ENCODE data around the gene SLC44A1.

Gene SLC44A1

GRCh38 chr9:105269593-105269992, 25.1 kb downstream of the SLC44A1 start:
- no peak for DNase-seq (ENCODE audit: low read depth in 1 of 2, low spot score in 1 of 2)

DNA sequence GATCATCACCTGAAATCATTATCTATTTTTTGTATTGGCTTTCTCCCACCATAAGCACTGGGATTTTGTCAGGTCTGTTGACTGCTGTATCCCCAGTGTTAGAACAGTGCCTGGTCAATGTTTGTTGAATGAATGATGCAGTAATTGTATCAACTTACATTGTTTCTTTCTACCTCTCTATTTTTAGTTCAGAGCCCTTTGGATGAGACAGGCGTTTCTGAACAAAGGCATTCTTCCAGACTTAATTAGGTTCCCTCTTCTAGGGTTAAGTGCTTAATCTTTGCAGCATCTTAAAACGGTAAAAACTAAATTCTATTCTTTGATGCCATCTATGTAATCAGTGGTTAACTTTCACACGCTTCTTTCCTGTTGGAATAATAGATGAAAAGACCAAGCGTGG, 26.3 kb downstream of the SLC44A1 start:
- DNase-seq (ENCODE audit: low read depth in 1 of 2, low spot score in 1 of 2), result no peak

- no peak for DNase-seq (ENCODE audit: low read depth in 1 of 2, low spot score in 1 of 2)
These were observed 29.3 kb downstream of the SLC44A1 start for GRCh38 chr9:105273731-105274130.

DNA sequence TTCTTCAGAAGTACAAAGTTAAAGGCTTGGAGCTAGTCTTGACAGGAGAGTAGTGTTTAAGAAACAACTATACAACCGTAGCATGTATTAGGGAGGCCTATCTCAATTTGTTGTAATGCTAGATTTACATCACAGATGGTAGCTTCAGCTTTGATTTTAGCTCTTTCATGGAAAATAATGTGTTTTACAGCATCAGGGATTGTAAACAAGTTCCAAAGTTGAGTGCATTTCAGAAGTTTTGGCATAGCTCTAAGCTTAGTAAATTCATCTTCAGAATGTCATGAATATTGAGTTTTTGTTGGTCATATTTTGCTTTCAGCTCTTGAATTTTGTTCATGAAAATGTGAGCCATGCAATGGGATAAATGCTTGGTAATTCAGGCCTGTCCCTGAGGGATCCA, 30.7 kb downstream of the SLC44A1 start:
- no peak for DNase-seq (ENCODE audit: low read depth in 1 of 2, low spot score in 1 of 2)

DNA sequence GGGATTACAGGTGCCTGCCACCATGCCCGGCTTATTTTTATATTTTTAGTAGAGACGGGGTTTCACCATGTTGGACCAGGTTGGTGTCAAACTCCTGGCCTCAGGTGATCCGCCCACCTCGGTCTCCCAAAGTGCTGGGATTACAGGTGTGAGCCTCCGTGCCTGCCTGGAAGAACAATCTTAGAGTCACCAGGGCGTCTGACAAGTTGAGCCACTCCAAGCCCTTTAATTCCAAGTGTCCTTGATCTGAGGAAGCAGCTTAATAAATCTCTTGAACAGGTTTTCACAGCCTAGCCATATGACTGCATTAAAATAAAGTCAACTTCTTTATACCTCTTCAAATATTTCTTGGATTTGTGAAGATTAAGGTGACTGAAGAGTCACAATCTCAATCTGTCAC, 31.5 kb downstream of the SLC44A1 start:
- no peak for DNase-seq (ENCODE audit: low read depth in 1 of 2, low spot score in 1 of 2)

DNA sequence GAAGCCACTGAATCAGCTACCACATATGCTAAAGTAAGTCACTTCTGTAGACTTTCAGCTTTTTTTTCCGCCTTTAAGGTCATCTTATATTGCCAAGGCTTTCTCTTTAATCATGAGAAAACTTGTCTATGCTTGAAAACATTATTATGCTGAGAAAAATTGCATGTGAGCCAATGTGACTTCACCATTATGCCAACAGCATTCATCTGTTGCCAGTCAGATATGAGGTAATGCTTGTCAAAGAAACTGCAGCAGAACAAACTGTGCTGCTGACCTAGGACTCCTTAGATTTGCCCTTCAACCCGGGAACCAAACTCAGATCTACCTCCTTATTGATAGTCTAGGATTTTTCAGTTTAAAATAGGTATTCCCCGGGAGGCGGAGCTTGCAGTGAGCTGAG, 34.3 kb downstream of the SLC44A1 start:
- DNase-seq (ENCODE audit: low read depth in 1 of 2, low spot score in 1 of 2), result no peak

DNA sequence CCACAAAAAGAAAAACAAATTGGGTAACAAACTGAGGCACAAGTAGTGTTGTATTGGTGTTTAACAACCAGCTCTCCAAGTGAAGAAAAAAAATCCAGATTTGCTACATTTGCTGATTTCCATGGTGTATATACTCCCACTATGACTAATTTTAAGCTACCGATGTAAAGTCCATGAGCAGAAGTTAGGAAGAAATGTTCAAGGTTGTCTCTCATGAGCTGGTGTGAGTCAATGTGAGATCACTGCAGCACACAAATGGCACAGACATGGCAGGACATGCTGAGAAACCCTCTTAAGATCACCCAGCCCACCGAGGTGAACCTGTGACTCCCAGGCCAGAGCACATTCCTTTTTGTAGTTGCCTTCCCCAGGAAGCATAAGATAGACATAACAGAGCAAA, 36.2 kb downstream of the SLC44A1 start:
- no peak for DNase-seq (ENCODE audit: low read depth in 1 of 2, low spot score in 1 of 2)

DNA sequence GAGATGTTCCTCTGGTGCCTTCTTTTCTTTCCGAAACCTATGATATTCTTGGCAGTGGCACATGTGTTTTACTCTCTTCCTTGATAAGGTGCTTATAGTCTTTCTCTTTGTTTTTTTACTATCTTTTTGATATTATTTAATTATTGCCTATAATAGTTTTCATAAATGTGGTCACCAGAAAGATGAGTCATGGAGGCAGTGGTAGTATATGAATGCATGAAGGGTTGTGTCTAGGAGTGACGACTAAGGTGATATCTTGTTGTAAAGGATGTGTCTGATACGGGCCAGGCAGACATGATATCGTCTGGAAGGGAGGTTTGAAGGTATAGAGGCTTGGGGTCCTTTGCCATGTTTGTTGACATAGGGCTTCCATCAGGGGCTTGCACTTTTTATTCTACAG, 36.8 kb downstream of the SLC44A1 start:
- no peak for DNase-seq (ENCODE audit: low read depth in 1 of 2, low spot score in 1 of 2)

DNA sequence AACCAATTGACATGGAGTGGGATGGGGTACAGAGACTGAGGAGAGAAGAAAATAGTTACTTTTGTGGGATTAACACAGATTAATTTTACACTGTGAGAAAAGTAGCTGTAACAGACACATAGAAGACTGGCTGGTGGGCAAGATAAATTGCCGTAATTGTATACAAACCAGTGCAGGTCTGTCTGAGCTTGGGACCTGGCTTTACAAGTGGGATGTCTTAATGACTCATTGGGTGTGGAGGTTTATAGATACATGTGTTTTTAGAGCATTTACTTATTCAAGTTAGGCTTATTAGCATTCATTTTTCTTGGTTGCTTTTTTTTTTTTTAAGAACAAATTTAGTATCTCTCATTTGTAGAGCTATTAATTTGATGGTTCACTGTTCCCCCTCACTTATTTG, 37.5 kb downstream of the SLC44A1 start:
- DNase-seq (ENCODE audit: low read depth in 1 of 2, low spot score in 1 of 2), result no peak

DNA sequence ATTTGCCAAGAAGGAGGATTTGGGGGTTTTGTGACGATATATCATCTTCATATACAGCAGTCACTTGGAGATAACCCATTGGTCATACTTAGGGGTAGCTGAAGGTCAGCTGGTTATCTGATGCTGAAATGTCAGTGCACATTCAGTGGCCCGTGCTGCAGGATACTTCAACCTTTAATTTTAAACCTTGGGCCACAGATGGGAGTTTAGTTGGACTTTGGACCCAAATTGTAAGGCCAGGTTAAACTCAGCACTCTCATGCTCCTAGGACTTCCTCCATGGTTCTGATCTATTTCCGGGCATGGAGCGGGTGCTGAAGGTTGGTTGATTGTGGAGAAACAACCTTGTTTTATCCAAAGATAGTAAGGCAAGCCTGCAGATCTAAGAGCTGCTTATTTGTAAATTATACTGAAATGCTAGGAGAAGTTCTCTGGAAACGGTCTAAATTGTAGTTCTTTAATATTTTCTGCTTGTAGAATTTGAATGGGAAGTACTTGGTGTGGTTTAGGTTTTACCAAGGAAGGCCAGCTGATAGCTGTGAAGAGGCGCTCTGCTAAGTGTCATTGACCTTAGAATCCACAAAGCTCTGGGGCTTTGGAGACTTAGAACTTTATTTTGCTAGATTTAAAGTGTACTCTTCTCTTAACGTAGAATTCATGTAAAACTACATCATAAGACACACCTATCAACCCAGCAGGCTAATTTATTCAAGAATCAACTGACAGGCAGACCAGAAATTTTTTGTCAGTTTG, 38.6 kb downstream of the SLC44A1 start:
- DNase-seq (ENCODE audit: low read depth in 1 of 2, low spot score in 1 of 2), result no peak

DNA sequence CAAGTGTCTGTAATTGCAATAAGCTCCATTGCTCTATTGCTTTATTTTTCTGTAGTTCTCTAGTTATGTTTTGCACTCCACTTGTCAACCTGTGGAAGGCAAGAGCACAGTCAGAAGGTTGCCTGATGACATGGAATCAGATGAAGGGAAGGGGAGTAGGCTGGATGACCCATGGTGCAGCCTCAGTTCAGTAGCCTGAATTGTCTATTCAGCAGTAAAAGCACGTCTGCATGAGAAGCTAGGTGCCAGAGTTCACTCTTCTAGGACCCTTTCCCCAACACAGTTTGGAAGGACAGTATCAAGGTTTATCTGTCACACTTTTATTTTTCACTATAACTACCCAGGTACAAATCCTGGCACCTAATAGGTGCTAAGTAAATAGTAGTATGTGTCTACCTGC, 39.3 kb downstream of the SLC44A1 start:
- no peak for DNase-seq (ENCODE audit: low read depth in 1 of 2, low spot score in 1 of 2)

DNA sequence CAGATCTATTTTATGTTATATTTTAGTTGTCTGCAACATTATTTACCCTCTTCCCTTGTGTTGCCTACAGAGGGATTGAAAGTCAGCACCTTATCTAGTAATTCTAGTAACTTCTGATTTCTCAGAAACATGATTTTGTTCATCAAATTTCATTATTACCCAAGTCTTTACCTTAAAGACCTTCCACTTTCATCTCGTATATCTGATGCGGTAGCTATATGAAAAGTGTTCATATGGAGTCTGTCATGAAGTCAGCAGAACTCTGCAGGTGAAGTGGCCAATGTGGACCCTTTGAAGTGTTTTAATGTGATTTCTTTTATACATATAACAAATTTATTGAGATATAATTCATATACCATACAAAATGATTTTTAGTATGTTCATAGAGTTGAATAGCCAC, 40.0 kb downstream of the SLC44A1 start:
- no peak for DNase-seq (ENCODE audit: low read depth in 1 of 2, low spot score in 1 of 2)

GRCh38 chr9:105286098-105286497, 41.6 kb downstream of the SLC44A1 start:
- no peak for DNase-seq (ENCODE audit: low read depth in 1 of 2, low spot score in 1 of 2)

GRCh38 chr9:105289305-105289704, 44.9 kb downstream of the SLC44A1 start:
- DNase-seq (ENCODE audit: low read depth in 1 of 2, low spot score in 1 of 2), result no peak

DNA sequence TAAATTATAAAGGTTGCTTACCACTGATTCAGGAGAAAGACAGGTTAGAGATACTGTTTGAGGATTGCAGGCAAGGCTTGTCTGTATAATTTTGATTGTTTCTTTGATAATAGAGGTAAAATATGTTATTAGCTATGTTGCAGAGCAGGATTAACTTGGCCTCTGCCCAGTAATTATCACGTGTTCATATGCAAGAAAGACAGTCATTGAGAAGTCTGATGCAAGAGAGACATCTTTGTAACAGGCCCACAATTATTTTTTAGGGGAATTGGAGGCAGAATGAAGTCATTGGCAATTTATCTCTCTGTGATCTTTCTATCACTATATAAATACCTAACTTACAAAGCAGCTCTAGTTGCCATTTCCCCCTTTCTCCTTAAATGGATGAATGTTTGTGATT, 46.0 kb downstream of the SLC44A1 start:
- no peak for DNase-seq (ENCODE audit: low read depth in 1 of 2, low spot score in 1 of 2)

- no peak for DNase-seq (ENCODE audit: low read depth in 1 of 2, low spot score in 1 of 2)
These were observed 46.5 kb downstream of the SLC44A1 start for GRCh38 chr9:105290954-105291353.

GRCh38 chr9:105291422-105291859, 47.0 kb downstream of the SLC44A1 start:
- DNase-seq (ENCODE audit: low read depth in 1 of 2, low spot score in 1 of 2), result no peak

- no peak for DNase-seq (ENCODE audit: low read depth in 1 of 2, low spot score in 1 of 2)
These were observed 47.5 kb downstream of the SLC44A1 start for GRCh38 chr9:105291938-105292337.

- DNase-seq (ENCODE audit: low read depth in 1 of 2, low spot score in 1 of 2), result no peak
These were observed 49.0 kb downstream of the SLC44A1 start for GRCh38 chr9:105293408-105293807.

DNA sequence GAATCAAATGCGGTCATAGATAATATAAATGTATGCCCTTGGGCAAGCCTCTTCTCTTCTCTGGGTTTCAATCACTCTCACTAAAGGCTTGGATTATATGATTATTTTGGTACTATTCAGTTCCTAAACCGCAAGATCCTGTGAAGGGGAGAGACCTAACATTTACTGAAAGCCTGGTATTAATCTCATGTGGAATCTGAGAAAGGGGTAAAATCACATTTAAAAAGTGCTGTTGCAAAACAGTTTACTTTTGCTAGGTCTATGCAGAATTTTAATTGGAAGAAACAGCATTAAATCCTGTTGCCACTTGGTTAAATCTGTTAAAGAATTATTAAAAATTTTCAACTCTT, 50.7 kb downstream of the SLC44A1 start:
- DNase-seq (ENCODE audit: low read depth in 1 of 2, low spot score in 1 of 2), result no peak

- DNase-seq (ENCODE audit: low read depth in 1 of 2, low spot score in 1 of 2), result no peak
These were observed 51.5 kb downstream of the SLC44A1 start for GRCh38 chr9:105295986-105296385.

DNA sequence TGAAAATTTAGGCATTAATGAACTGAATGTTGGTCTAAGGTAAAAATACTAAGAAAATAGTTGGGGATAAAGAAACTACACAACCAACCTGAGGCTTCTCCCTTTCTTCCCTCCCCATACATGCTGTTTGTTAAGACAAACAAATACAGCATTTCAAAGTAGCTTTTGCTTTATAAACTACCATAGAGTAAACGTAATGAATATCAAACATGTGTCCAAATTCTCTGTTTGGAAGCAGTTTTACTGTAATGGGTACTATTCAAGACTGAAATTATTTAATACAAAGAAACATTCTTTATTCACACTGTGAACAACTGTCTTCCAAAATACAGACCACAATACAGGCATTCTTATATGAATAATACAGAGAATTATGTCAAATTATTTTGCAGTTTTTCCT, 52.0 kb downstream of the SLC44A1 start:
- no peak for DNase-seq (ENCODE audit: low read depth in 1 of 2, low spot score in 1 of 2)

GRCh38 chr9:105296877-105297287, 52.4 kb downstream of the SLC44A1 start:
- no peak for DNase-seq (ENCODE audit: low read depth in 1 of 2, low spot score in 1 of 2)
